ENCODE results near the gene PAX8. TPM values are rescaled to one million over a fixed set of nuclear protein-coding genes. Genes with fewer than 3 reads are reported as not detected.

Gene PAX8
- total and polyA plus RNA-seq, 2 donors (not counting 1 experiment from before 2014, with no cell fraction given), result 0.26 to 0.50 TPM

- no peaks in the 10 kb centered on the region for H3K27me3 ChIP-seq (ENCODE audit: control insufficient read depth, insufficient read depth, low read length)
- peak in 1 of 2 donors; percentile 47 for DNase-seq (ENCODE audit: low read depth in 2 of 2)
These were observed 46.0 kb downstream of the PAX8 start for GRCh38 chr2:113232740-113233139.

GRCh38 chr2:113232123-113232522 lies 46.6 kb downstream of the PAX8 start:
- Histone ChIP-seq H3K4me1 (ENCODE audit: control insufficient read depth, extremely low read depth, insufficient read depth, low read length) (peaks cover 6% of the 10 kb centered on the region), H3K36me3 (ENCODE audit: control insufficient read depth, insufficient read depth, low read length) (peaks cover 2% of the 10 kb centered on the region), H3K9ac (ENCODE audit: insufficient read depth, low read length) (no peak overlapping the region), H3K79me2 (ENCODE audit: control insufficient read depth, insufficient read depth, low read length) (no peaks in the 10 kb centered on the region), H3K4me2 (ENCODE audit: extremely low read depth, insufficient read depth, low read length) (no peak overlapping the region), H2AFZ (ENCODE audit: low read length) (no peak overlapping the region), H3K4me3 (replicated peaks in 1 of 4; ENCODE audit: control extremely low read depth in 1 of 4, insufficient read depth in 1 of 4, low read depth in 3 of 4, low read length in 4 of 4) (no peak overlapping the region), H3K27ac (ENCODE audit: insufficient read depth, low read length) (no peak overlapping the region), H4K20me1 (ENCODE audit: control insufficient read depth, extremely low read depth, insufficient read depth, low read length) (no peaks in the 10 kb centered on the region), H3K27me3 (ENCODE audit: control insufficient read depth, insufficient read depth, low read length) (no peaks in the 10 kb centered on the region), H3K9me3 (ENCODE audit: control insufficient read depth, insufficient read depth, low read depth, low read length) (no peaks in the 10 kb centered on the region)
- no peak for TF ChIP-seq EZH2 (IDR thresholded peaks at IDR 0.05; ENCODE audit: low read length, missing control alignments)
- no peak for TF ChIP-seq CTCF (conservative IDR thresholded peaks at IDR 0.05 in 1 of 2, IDR thresholded peaks at IDR 0.05 in 1 of 2; ENCODE audit: low read depth in 1 of 2, low read length in 2 of 2)
- no peak for DNase-seq (ENCODE audit: low read depth in 2 of 2)

More at GRCh38 chr2:113232740-113233139, 46.0 kb downstream of the PAX8 start:
- no peak overlapping the region for H2AFZ ChIP-seq (ENCODE audit: low read length)
- no peak for TF ChIP-seq EZH2 (IDR thresholded peaks at IDR 0.05; ENCODE audit: low read length, missing control alignments)
- TF ChIP-seq CTCF (conservative IDR thresholded peaks at IDR 0.05 in 1 of 2, IDR thresholded peaks at IDR 0.05 in 1 of 2; ENCODE audit: low read depth in 1 of 2, low read length in 2 of 2), result no peak
- no peaks in the 10 kb centered on the region for H3K9me3 ChIP-seq (ENCODE audit: control insufficient read depth, insufficient read depth, low read depth, low read length)
- H3K9ac ChIP-seq (ENCODE audit: insufficient read depth, low read length), result no peak overlapping the region
- H3K4me3 ChIP-seq (replicated peaks in 1 of 4; ENCODE audit: control extremely low read depth in 1 of 4, insufficient read depth in 1 of 4, low read depth in 3 of 4, low read length in 4 of 4), result no peak overlapping the region
- peaks cover 6% of the 10 kb centered on the region for H3K4me1 ChIP-seq (ENCODE audit: control insufficient read depth, extremely low read depth, insufficient read depth, low read length)
- H3K79me2 ChIP-seq (ENCODE audit: control insufficient read depth, insufficient read depth, low read length), result no peaks in the 10 kb centered on the region
- no peaks in the 10 kb centered on the region for H4K20me1 ChIP-seq (ENCODE audit: control insufficient read depth, extremely low read depth, insufficient read depth, low read length)
- peaks cover 2% of the 10 kb centered on the region for H3K36me3 ChIP-seq (ENCODE audit: control insufficient read depth, insufficient read depth, low read length)
- no peak overlapping the region for H3K4me2 ChIP-seq (ENCODE audit: extremely low read depth, insufficient read depth, low read length)
- H3K27ac ChIP-seq (ENCODE audit: insufficient read depth, low read length), result no peak overlapping the region

- DNase-seq (ENCODE audit: low read depth in 2 of 2), result no peak
- H3K27me3 ChIP-seq (ENCODE audit: control insufficient read depth, insufficient read depth, low read length), result no peaks in the 10 kb centered on the region
- H3K4me3 ChIP-seq (replicated peaks in 1 of 4; ENCODE audit: control extremely low read depth in 1 of 4, insufficient read depth in 1 of 4, low read depth in 3 of 4, low read length in 4 of 4), result no peak overlapping the region
- no peaks in the 10 kb centered on the region for H4K20me1 ChIP-seq (ENCODE audit: control insufficient read depth, extremely low read depth, insufficient read depth, low read length)
- no peak overlapping the region for H3K27ac ChIP-seq (ENCODE audit: insufficient read depth, low read length)
- no peak overlapping the region for H3K9ac ChIP-seq (ENCODE audit: insufficient read depth, low read length)
- no peaks in the 10 kb centered on the region for H3K9me3 ChIP-seq (ENCODE audit: control insufficient read depth, insufficient read depth, low read depth, low read length)
- no peaks in the 10 kb centered on the region for H3K36me3 ChIP-seq (ENCODE audit: control insufficient read depth, insufficient read depth, low read length)
- H2AFZ ChIP-seq (ENCODE audit: low read length), result no peak overlapping the region
- TF ChIP-seq EZH2 (IDR thresholded peaks at IDR 0.05; ENCODE audit: low read length, missing control alignments) (no peak), CTCF (conservative IDR thresholded peaks at IDR 0.05 in 1 of 2, IDR thresholded peaks at IDR 0.05 in 1 of 2; ENCODE audit: low read depth in 1 of 2, low read length in 2 of 2) (no peak)
- H3K4me1 ChIP-seq (ENCODE audit: control insufficient read depth, extremely low read depth, insufficient read depth, low read length), result peaks cover 6% of the 10 kb centered on the region
- H3K4me2 ChIP-seq (ENCODE audit: extremely low read depth, insufficient read depth, low read length), result no peak overlapping the region
- no peaks in the 10 kb centered on the region for H3K79me2 ChIP-seq (ENCODE audit: control insufficient read depth, insufficient read depth, low read length)
These were observed 47.7 kb downstream of the PAX8 start for GRCh38 chr2:113231064-113231463.
